ENCODE data around the gene MPDZ.
A peak's percentile ranks its signal among the peaks of the same experiment; 100 is the strongest.

The MPDZ gene

GRCh38 chr9:13181652-13182051 is 97.8 kb downstream of the MPDZ start:
- no peak for DNase-seq (ENCODE audit: low spot score)

GRCh38 chr9:13179257-13179656 is 100.2 kb downstream of the MPDZ start:
- DNase-seq (ENCODE audit: low spot score) = no peak

- no peak for DNase-seq (ENCODE audit: low spot score)
Measured at GRCh38 chr9:13175732-13176131, 103.8 kb downstream of the MPDZ start.

GRCh38 chr9:13174906-13175639 is 104.4 kb downstream of the MPDZ start:
- no peak for DNase-seq (ENCODE audit: low spot score)

- DNase-seq (ENCODE audit: low spot score) = no peak
Measured at GRCh38 chr9:13173553-13173952, 105.9 kb downstream of the MPDZ start.

DNA sequence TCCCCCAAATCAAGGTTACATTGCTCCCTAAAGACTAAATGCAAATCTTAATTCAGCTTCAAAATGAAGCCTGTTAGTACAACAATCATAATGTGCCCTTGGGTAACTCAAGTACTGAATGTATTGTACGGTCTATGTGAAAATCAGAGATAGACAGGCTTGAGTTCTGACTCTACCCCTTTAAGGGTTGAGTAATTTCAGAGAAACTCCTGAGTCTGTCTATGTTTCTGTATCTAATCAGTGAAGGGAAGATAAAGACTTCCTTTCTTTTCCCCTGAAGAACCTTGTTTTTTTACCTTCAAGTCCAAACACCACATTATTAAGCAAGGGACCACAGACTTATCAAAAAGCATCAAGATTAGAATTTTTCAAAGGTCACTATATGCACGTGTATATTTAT is 108.2 kb downstream of the MPDZ start:
- no peak for DNase-seq (ENCODE audit: low spot score)

DNA sequence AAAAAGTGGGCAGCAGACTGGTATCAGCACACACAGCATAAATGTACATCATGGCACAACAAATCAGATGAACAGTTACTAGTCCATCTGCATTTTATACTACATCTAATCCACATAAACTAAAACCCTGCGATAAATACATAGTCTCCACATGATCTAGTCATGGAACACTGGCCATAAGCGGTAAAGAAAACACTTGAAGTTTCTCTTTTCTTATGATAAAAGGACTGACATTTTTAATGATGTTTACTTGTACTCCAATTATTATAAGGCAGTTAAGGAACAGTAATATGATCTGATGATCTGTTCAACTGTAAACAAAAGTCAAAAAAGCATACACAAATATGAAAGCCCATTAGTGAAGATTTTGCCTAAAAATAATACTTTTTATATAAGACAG is 112.5 kb downstream of the MPDZ start:
- DNase-seq (ENCODE audit: low spot score) = no peak

GRCh38 chr9:13165956-13166355 is 113.5 kb downstream of the MPDZ start:
- no peak for DNase-seq (ENCODE audit: low spot score)

DNA sequence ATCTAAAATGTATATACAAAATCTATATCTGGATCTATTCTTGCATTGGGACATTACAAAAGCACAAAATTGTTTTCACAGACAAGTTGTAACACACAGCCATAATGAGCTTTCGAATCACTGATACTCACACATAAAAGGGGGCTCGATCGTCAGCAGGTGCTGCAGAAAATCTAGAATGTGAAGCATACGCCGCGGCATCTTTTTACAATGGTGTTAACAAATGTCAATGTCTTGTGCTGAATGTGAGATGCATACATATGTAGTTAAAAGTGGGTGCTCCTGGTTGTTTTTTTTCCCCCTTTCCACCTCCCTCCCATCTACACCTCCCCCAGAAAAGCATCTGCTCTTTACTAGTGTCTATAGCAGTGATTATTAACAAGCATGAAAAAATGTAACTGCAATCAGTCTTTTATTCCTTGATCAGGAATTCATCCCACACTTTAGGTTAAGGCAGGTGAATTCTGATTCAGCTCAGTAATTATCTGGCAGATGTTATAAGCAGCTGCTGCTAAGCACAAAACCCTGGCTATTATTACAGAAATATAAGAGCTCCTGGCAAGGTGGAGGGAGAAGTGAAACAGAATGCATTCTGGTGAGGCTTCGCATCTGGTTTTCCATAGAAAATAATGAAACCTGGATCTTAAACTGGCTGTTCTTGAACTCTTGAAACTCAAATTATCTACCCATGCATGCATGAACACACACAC is 114.1 kb downstream of the MPDZ start:
- no peak for DNase-seq (ENCODE audit: low spot score)

DNA sequence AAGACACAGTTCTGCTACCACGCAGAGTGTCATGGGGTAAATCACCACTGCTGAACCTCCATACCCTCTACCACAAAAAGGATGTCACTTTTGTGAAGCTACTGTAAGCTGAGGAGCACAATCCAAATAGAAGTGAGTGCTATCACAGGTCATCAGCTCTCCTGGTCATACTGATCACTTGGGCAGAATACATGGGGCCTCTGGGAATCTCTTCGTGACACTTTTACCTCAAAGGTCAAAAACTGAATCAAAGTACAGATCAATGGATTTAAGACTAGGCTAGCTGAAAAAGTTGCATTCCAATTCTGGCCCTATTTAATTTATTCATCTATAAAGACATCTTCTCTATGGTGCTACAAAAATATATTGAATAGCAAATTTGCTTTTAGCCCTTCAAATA is 115.5 kb downstream of the MPDZ start:
- no peak for DNase-seq (ENCODE audit: low spot score)

DNA sequence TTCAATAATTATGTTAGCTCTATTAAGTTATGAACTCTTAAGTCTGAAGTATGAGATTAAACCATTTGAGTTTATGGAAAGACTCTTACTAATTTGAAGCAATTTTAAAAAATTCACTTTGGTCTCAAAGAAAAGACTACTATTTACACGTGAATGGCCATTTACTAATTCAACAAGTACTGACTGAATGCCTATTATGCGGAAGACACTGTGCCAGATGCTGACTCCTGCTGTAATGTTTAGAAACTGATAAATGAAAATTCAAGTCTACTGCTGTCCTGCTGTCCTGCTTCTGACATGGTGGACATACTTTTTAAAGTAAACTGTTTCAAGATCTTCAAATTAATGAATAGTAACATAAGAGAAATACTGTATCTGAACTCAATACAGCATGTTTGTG is 116.2 kb downstream of the MPDZ start:
- peak; percentile 40 for DNase-seq (ENCODE audit: low spot score)

GRCh38 chr9:13160051-13160450 is 119.4 kb downstream of the MPDZ start:
- DNase-seq (ENCODE audit: low spot score) = no peak

DNA sequence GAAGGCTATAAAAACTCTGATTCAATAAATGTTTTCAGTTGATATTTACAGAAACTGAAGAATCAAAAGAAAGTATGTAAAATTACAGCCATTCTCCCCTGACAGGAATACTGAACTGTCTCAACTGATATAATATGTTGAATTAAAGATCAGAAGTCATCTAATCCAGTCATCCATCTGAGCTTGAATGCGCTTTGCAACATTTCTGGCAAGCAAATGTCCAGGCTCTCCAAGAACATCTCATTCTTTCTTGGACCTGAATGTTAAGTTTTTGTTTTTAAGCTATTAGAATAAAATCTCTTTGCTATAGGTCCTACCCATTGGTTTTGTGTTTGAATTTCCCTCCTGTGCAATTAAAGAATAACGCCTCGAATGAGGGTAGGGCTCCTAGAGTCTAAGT is 120.5 kb downstream of the MPDZ start:
- DNase-seq (ENCODE audit: low spot score) = no peak

DNA sequence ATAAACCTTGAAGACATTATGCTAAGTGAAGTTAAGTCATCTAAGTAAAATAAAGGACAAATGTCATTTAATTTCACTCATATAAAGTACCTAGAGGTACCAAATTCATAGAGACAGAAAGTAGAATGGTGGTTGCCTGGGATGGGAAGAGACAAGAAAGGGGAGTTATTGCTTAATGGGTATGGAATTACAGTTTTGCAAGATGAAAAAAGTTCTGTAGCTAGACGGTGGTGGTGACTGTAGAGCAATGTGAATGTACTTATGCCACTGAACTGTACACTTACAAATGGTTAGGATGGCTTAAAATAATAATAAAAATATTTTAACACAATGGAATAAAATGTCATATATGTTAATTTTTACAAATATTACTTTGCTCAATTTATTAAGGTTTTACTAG is 128.0 kb downstream of the MPDZ start:
- no peak for DNase-seq (ENCODE audit: low spot score)

GRCh38 chr9:13149454-13149853 is 130.0 kb downstream of the MPDZ start:
- no peak for DNase-seq (ENCODE audit: low spot score)

DNA sequence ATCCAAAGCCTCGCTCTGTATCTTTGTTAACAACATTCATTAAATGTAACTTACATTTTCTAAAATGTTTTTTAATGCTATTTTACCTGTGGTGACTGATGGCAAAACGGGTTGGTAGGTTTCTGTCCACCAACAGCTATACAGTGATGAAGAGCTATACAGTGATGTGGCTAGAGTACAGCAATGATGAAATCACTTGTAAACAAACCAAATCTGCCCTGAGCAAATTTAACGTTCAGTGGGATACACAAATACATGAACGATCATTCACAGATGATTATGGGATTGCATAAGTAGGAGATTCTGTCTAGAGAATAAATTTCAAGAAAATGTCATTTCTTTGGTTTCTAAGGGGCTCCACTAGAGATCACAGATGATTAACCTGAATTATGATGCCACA is 132.7 kb downstream of the MPDZ start:
- DNase-seq (ENCODE audit: low spot score) = no peak

GRCh38 chr9:13145340-13145739 is 134.2 kb downstream of the MPDZ start:
- DNase-seq (ENCODE audit: low spot score) = no peak

GRCh38 chr9:13144166-13144775 is 135.2 kb downstream of the MPDZ start:
- DNase-seq (ENCODE audit: low spot score) = peak; percentile 60

DNA sequence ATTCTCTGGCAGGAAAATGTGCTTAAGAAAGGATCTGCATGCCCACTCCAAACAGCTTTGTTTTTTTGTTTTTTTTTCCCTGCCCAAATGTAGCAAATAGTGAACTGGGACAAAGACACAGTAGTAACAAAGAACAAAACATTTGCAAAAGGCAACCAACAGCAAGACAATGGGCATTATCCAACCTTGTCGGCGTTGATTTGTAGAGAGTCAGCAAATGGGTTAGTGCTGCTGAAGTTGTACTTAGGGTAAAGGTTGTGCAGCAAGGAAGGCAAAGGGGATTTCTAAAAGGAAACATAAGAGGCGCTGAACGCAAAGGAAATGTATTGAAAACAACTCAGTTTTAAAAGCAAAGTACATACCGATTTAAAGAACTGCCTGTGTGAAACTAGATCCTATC is 136.2 kb downstream of the MPDZ start:
- DNase-seq (ENCODE audit: low spot score) = peak; percentile 87

- peak; percentile 73 for DNase-seq (ENCODE audit: low spot score)
Measured at GRCh38 chr9:13142776-13143175, 136.7 kb downstream of the MPDZ start.

- peak; percentile 32 for DNase-seq (ENCODE audit: low spot score)
Measured at GRCh38 chr9:13141629-13142028, 137.9 kb downstream of the MPDZ start.

GRCh38 chr9:13140843-13141592 is 138.5 kb downstream of the MPDZ start:
- DNase-seq (ENCODE audit: low spot score) = peak; percentile 69

All from globus pallidus (tissue), 1 donor.